H9 (cell line): ENCODE data around the gene CDS2. TPM values are rescaled to one million over a fixed set of nuclear protein-coding genes. Genes with fewer than 3 reads are reported as not detected.

Experiments
- DNase-seq: peaks from one replicate; pipeline ENCODE4 v3.0.0-alpha.2; 2017
- H2AFZ ChIP-seq: one replicate; pipeline ENCODE4 v1.6.1; 2013; ENCODE audit warnings: mild to moderate bottlenecking, low read length, control low read depth, moderate library complexity
- H2AK5ac ChIP-seq: 2 replicates; pipeline ENCODE4 v1.6.1; 2013; ENCODE audit warnings: low read length, control low read depth, mixed read lengths; ENCODE audit not compliant: insufficient read length
- H2BK120ac ChIP-seq: one replicate; pipeline ENCODE4 v1.6.1; 2013; ENCODE audit warnings: low read depth, mild to moderate bottlenecking, low read length, control low read depth, inconsistent platforms; ENCODE audit not compliant: poor library complexity, severe bottlenecking
- H2BK12ac ChIP-seq: 2 replicates; pipeline ENCODE4 v1.6.1; 2013; ENCODE audit warnings: low read length, control low read depth, mixed read lengths, low read depth; ENCODE audit not compliant: insufficient read length
- H2BK15ac ChIP-seq: 2 replicates; pipeline ENCODE4 v1.6.1; 2013; ENCODE audit warnings: low read depth, low read length, control low read depth
- H2BK20ac ChIP-seq: one replicate; pipeline ENCODE4 v1.6.1; 2013; ENCODE audit warnings: low read depth, mild to moderate bottlenecking, low read length, control low read depth, inconsistent platforms; ENCODE audit not compliant: poor library complexity, severe bottlenecking
- H2BK5ac ChIP-seq: 2 replicates; pipeline ENCODE4 v1.6.1; 2013; ENCODE audit warnings: low read length, control low read depth, mixed read lengths; ENCODE audit not compliant: insufficient read length
- H3K14ac ChIP-seq: 2 replicates; pipeline ENCODE4 v1.6.1; 2013; ENCODE audit warnings: low read length, control low read depth; ENCODE audit not compliant: insufficient read depth
- H3K18ac ChIP-seq: 2 replicates; pipeline ENCODE4 v1.6.1; 2013; ENCODE audit warnings: low read depth, mild to moderate bottlenecking, mixed read lengths, low read length, control low read depth; ENCODE audit not compliant: insufficient read length
- H3K23ac ChIP-seq: 2 replicates; pipeline ENCODE4 v1.6.1; 2013; ENCODE audit warnings: low read length, control low read depth, mixed read lengths, low read depth; ENCODE audit not compliant: insufficient read length
- H3K23me2 ChIP-seq: 2 replicates; pipeline ENCODE4 v1.6.1; 2013; ENCODE audit warnings: low read depth, mild to moderate bottlenecking, mixed read lengths, low read length, control low read depth; ENCODE audit not compliant: insufficient read length, poor library complexity, severe bottlenecking
- H3K27ac ChIP-seq: 2 replicates; pipeline ENCODE4 v1.5.1; 2013; ENCODE audit warnings: low read length, control low read depth, mixed read lengths, low read depth; ENCODE audit not compliant: insufficient read length
- H3K27me3 ChIP-seq: 2 replicates; pipeline ENCODE4 v1.6.1; 2013; ENCODE audit warnings: low read length, control low read depth, inconsistent platforms; ENCODE audit not compliant: insufficient read depth
- H3K4ac ChIP-seq: 2 replicates; pipeline ENCODE4 v1.6.1; 2013; ENCODE audit warnings: low read depth, mild to moderate bottlenecking, control low read depth, inconsistent platforms, low read length, moderate library complexity
- H3K4me1 ChIP-seq: 2 replicates; pipeline ENCODE4 v1.6.1; 2013; ENCODE audit warnings: low read length, control low read depth, inconsistent platforms; ENCODE audit not compliant: insufficient read depth
- H3K4me2 ChIP-seq: 2 replicates; pipeline ENCODE4 v1.6.1; 2013; ENCODE audit warnings: low read length, control low read depth, mixed read lengths; ENCODE audit not compliant: insufficient read length, insufficient read depth
- H3K56ac ChIP-seq: 2 replicates; pipeline ENCODE4 v1.6.1; 2013; ENCODE audit warnings: low read depth, mild to moderate bottlenecking, mixed read lengths, low read length, control low read depth; ENCODE audit not compliant: insufficient read length
- H3K79me1 ChIP-seq: 2 replicates; pipeline ENCODE4 v1.6.1; 2013; ENCODE audit warnings: low read depth, mild to moderate bottlenecking, moderate library complexity, low read length, control low read depth, inconsistent platforms; ENCODE audit not compliant: insufficient read depth, poor library complexity, severe bottlenecking
- H3K79me2 ChIP-seq: 2 replicates; pipeline ENCODE4 v1.6.1; 2013; ENCODE audit warnings: low read length, control low read depth, inconsistent platforms; ENCODE audit not compliant: insufficient read depth
- H3K9ac ChIP-seq: 2 replicates; pipeline ENCODE4 v1.6.1; 2013; ENCODE audit warnings: low read length, control low read depth, mixed read lengths; ENCODE audit not compliant: insufficient read length; ENCODE audit errors: extremely low read depth
- H3K9me3 ChIP-seq: one replicate; pipeline ENCODE4 v1.6.1; 2013; ENCODE audit warnings: low read depth, low read length, inconsistent platforms; ENCODE audit not compliant: control insufficient read depth
- H3T11ph ChIP-seq: one replicate; pipeline ENCODE4 v1.6.1; 2013; ENCODE audit warnings: mild to moderate bottlenecking, low read length, control low read depth, inconsistent platforms
- H4K20me1 ChIP-seq: one replicate; pipeline ENCODE4 v1.6.1; 2013; ENCODE audit not compliant: control insufficient read depth, insufficient read length, insufficient read depth
- H4K5ac ChIP-seq: 2 replicates; pipeline ENCODE4 v1.6.1; 2013; ENCODE audit warnings: low read depth, mild to moderate bottlenecking, mixed read lengths, low read length, control low read depth; ENCODE audit not compliant: insufficient read length
- H4K8ac ChIP-seq: replicated peaks from 2 replicates; pipeline ENCODE4 v1.6.1; 2013; ENCODE audit warnings: low read length, control low read depth, mixed read lengths, low read depth; ENCODE audit not compliant: insufficient read length
- H4K91ac ChIP-seq: 2 replicates; pipeline ENCODE4 v1.6.1; 2013; ENCODE audit warnings: low read depth, mild to moderate bottlenecking, moderate library complexity, mixed read lengths, low read length, control low read depth; ENCODE audit not compliant: insufficient read length
- H3K27ac Mint-ChIP-seq, 3 experiments: 2 replicates in 2 of 3; 3 replicates in 1 of 3; pipeline ENCODE4 v1.8.0; 2020 to 2021; ENCODE audit warnings: mixed read lengths in 3 of 3, mild to moderate bottlenecking in 1 of 3, moderate library complexity in 1 of 3
- H3K27me3 Mint-ChIP-seq: 2 replicates; pipeline ENCODE4 v1.8.0; 2021; ENCODE audit warnings: low read depth, mild to moderate bottlenecking, moderate library complexity, mixed read lengths
- H3K36me3 Mint-ChIP-seq, 3 experiments: 2 replicates in 2 of 3; 3 replicates in 1 of 3; pipeline ENCODE4 v1.8.0; 2020 to 2021; ENCODE audit warnings: low read depth in 3 of 3, mixed read lengths in 3 of 3; ENCODE audit not compliant: insufficient read depth in 1 of 3
- H3K4me1 Mint-ChIP-seq, 2 experiments: 2 replicates each; pipeline ENCODE4 v1.8.0; 2020; ENCODE audit warnings: mixed read lengths in 2 of 2
- H3K4me3 Mint-ChIP-seq, 2 experiments: 2 replicates in 1 of 2; 3 replicates in 1 of 2; pipeline ENCODE4 v1.8.0; 2020 to 2021; ENCODE audit warnings: mild to moderate bottlenecking in 2 of 2, mixed read lengths in 2 of 2, moderate library complexity in 1 of 2
- H3K9me3 Mint-ChIP-seq, 2 experiments: 2 replicates in 1 of 2; 3 replicates in 1 of 2; pipeline ENCODE4 v1.8.0; 2020; ENCODE audit warnings: mild to moderate bottlenecking in 2 of 2, mixed read lengths in 2 of 2, moderate library complexity in 1 of 2
- WGBS: extraction: QIAGEN DNeasy Blood & Tissue Kit; methylation state at CpG from one replicate; pipeline ENCODE4 v1.1.7; 2013; ENCODE audit warnings: missing lambda C conversion rate, low lambda C conversion rate, mixed read lengths; ENCODE audit not compliant: insufficient read length; ENCODE audit errors: extremely low coverage; 5-methylcytosine and 5-hydroxymethylcytosine counted together
- total RNA-seq: library from RNA; stranded (reverse); gene quantifications from 2 replicates; pipeline ENCODE4 v1.2.1, GENCODE V29; 2021
- TF ChIP-seq, protein P1 (sequence below): fragments of 200-600 bp; sonication (generic); conservative IDR thresholded peaks from 3 replicates; pipeline ENCODE4 v1.8.0; 2021; ENCODE audit warnings: antibody characterized with exemption, mild to moderate bottlenecking

CDS2 gene
- total RNA-seq, 1 experiment from 2014 or later = 63.2 TPM

DNA sequence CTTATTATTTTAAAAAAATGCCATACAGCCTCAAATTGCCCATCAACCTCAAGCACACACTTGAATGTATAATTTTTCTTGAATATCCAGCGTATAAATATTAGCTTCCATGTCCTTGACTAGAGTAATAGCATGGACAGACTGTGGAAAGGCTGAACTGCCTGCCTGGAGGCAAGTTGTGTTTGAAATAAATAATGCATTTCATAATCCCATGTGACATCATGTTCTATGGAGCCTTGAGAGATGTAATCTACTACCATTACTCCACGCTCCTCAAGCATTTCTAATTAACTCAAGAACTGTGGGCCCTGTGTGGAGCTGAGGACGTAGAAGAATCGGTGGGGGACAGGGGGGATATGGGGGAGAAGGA lies 94.2 kb downstream of the CDS2 start:
- Histone ChIP-seq H2AK5ac (no peak overlapping the region), H3K4me1 (no peaks in the 10 kb centered on the region)

More for the DNA sequence above, 94.2 kb downstream of the CDS2 start:
- Histone ChIP-seq H2BK15ac (no peak overlapping the region), H3K9me3 (no peaks in the 10 kb centered on the region), H3K18ac (no peak overlapping the region), H3K79me1 (no peaks in the 10 kb centered on the region), H3K14ac (no peak overlapping the region), H2AFZ (no peak overlapping the region), H3K9ac (no peak overlapping the region), H3K4me2 (no peak overlapping the region), H3K23me2 (no peaks in the 10 kb centered on the region), H3K27ac (no peak overlapping the region), H2BK12ac (no peak overlapping the region), H3T11ph (no peak overlapping the region), H4K20me1 (no peaks in the 10 kb centered on the region), H4K8ac (no peak overlapping the region), H2BK20ac (no peak overlapping the region), H4K5ac (no peak overlapping the region), H2BK5ac (no peak overlapping the region), H3K79me2 (no peaks in the 10 kb centered on the region), H3K4ac (no peak overlapping the region), H3K23ac (no peak overlapping the region), H2BK120ac (no peak overlapping the region), H3K27me3 (no peaks in the 10 kb centered on the region), H4K91ac (no peak overlapping the region), H3K56ac (no peak overlapping the region)
- Mint-ChIP-seq H3K9me3 (no peaks in the 10 kb centered on the region), H3K27ac (no peak overlapping the region; a peak in 1 of 7 replicates), H3K36me3 (peaks cover 0 to 5% (median 0%) of the 10 kb centered on the region in 3 experiments; a peak in 1 of 7 replicates), H3K27me3 (0 out of 2 replicates have a peak, but pooled peaks cover 1% of the 10 kb centered on the region), H3K4me3 (no peak overlapping the region), H3K4me1 (peaks cover 5 to 9% of the 10 kb centered on the region in 2 experiments; a peak in 3 of 4 replicates)
- no peak for DNase-seq
- TF ChIP-seq, protein P1, sequence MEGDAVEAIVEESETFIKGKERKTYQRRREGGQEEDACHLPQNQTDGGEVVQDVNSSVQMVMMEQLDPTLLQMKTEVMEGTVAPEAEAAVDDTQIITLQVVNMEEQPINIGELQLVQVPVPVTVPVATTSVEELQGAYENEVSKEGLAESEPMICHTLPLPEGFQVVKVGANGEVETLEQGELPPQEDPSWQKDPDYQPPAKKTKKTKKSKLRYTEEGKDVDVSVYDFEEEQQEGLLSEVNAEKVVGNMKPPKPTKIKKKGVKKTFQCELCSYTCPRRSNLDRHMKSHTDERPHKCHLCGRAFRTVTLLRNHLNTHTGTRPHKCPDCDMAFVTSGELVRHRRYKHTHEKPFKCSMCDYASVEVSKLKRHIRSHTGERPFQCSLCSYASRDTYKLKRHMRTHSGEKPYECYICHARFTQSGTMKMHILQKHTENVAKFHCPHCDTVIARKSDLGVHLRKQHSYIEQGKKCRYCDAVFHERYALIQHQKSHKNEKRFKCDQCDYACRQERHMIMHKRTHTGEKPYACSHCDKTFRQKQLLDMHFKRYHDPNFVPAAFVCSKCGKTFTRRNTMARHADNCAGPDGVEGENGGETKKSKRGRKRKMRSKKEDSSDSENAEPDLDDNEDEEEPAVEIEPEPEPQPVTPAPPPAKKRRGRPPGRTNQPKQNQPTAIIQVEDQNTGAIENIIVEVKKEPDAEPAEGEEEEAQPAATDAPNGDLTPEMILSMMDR = no peak
- no CpG with 5 or more reads among the region's 4 CpGs for WGBS
